HCT116 (cell line): Measurements from ENCODE around the gene TNKS2. TPM values are rescaled to one million over a fixed set of nuclear protein-coding genes. Genes with fewer than 3 reads are reported as not detected.

ENCODE experiments used
- ATAC-seq: fragments of 200-7000 bp; cut with Tn5 transposase; 2 replicates; pipeline ENCODE4 v1.9.1; 2020; ENCODE audit warnings: mild to moderate bottlenecking, moderate library complexity
- BruUV-seq: library from RNA; stranded (reverse); fragments of 400-500 nt; replicated peaks from 2 replicates; lab custom pipeline; 2021; lab: Mats Ljungman, UMichigan
- CTCF ChIA-PET: fragments of 300-600 bp; sonication (Branson Sonifier 250); formaldehyde crosslinking; loops from one replicate; lab custom pipeline; 2021; ENCODE audit warnings: antibody characterized with exemption; lab: Charles Lee
- POLR2A ChIA-PET: fragments of 300-600, 350-600 bp; sonication (Branson Sonifier 250); formaldehyde crosslinking; loops from one replicate; lab custom pipeline; 2021; ENCODE audit warnings: antibody characterized with exemption; lab: Charles Lee
- RAD21 ChIA-PET, 2 experiments: fragments of 300-600 bp; sonication (Branson Sonifier 250); formaldehyde crosslinking; loops; one replicate each; lab custom pipeline; 2023; ENCODE audit warnings: low total read pairs in 2 of 2; ENCODE audit not compliant: uncharacterized antibody in 2 of 2, unreplicated experiment in 2 of 2, low non-redundant PET in 1 of 2; lab: Charles Lee
- DNase-seq: peaks from one replicate; pipeline ENCODE4 v3.0.0-alpha.2; 2010; ENCODE audit warnings: low read depth, low spot score
- H2AFZ ChIP-seq: fragments of 200-600 bp; shearing (Covaris generic), sonication (generic); 2 replicates; pipeline ENCODE4 v1.6.1; 2017; ENCODE audit warnings: low read depth, mixed run types, mixed read lengths, antibody characterized with exemption, low read length; ENCODE audit not compliant: poor library complexity, severe bottlenecking
- H3K27ac ChIP-seq: 2 replicates; pipeline ENCODE4 v1.5.1; 2012; ENCODE audit warnings: low read depth, low read length
- H3K27me3 ChIP-seq: fragments of 200-600 bp; sonication (generic); 2 replicates; pipeline ENCODE4 v1.6.1; 2016; ENCODE audit warnings: mixed run types, low read length, mixed read lengths; ENCODE audit not compliant: insufficient read depth
- H3K36me3 ChIP-seq, 2 experiments: fragments of 200-500 bp in 1 of 2; fragments of 200-600 bp in 1 of 2; sonication (Bioruptor generic) in 1 of 2; sonication (generic) in 1 of 2; 2 replicates each; pipeline versions ENCODE4 v1.5.1 to v1.6.1; 2014 to 2016; ENCODE audit warnings: low read length in 2 of 2, inconsistent platforms in 1 of 2, mixed read lengths in 1 of 2, mixed run types in 1 of 2; ENCODE audit not compliant: insufficient read depth in 2 of 2, control insufficient read depth in 1 of 2
- H3K4me1 ChIP-seq, 2 experiments: fragments of 200-600 bp in 1 of 2; sonication (generic) in 1 of 2; 2 replicates each; pipeline versions ENCODE4 v1.5.1 to v1.6.1; 2012 to 2017; ENCODE audit warnings: low read length in 2 of 2, inconsistent platforms in 1 of 2, mild to moderate bottlenecking in 1 of 2, mixed read lengths in 1 of 2, mixed run types in 1 of 2, moderate library complexity in 1 of 2; ENCODE audit not compliant: insufficient read depth in 2 of 2, control insufficient read depth in 1 of 2
- H3K4me2 ChIP-seq: fragments of 200-600 bp; sonication (generic); 2 replicates; pipeline ENCODE4 v1.6.1; 2017; ENCODE audit warnings: mixed run types, low read length, mixed read lengths
- H3K4me3 ChIP-seq, 2 experiments: fragments of 200-600 bp in 1 of 2; sonication (generic) in 1 of 2; replicated peaks in 1 of 2; 2 replicates each; pipeline ENCODE4 v1.5.1; 2011 to 2016; ENCODE audit warnings: low read length in 2 of 2, control low read depth in 1 of 2, low read depth in 1 of 2, mild to moderate bottlenecking in 1 of 2, mixed read lengths in 1 of 2, mixed run types in 1 of 2
- H3K79me2 ChIP-seq: fragments of 200-600 bp; sonication (generic); 2 replicates; pipeline ENCODE4 v1.6.1; 2017; ENCODE audit warnings: mild to moderate bottlenecking, mixed run types, low read length, moderate library complexity, mixed read lengths; ENCODE audit not compliant: insufficient read depth
- H3K9ac ChIP-seq: fragments of 200-600 bp; sonication (generic); 2 replicates; pipeline ENCODE4 v1.6.1; 2016; ENCODE audit warnings: low read length, mixed read lengths
- H3K9me2 ChIP-seq: fragments of 200-600 bp; sonication (generic), shearing (Covaris generic); 2 replicates; pipeline ENCODE4 v1.6.1; 2017; ENCODE audit warnings: mixed run types, mild to moderate bottlenecking, moderate library complexity; ENCODE audit not compliant: insufficient read depth
- H3K9me3 ChIP-seq, 2 experiments: fragments of 200-500 bp in 1 of 2; fragments of 200-600 bp in 1 of 2; sonication (Bioruptor generic) in 1 of 2; sonication (generic) in 1 of 2; 2 replicates each; pipeline ENCODE4 v1.6.1; 2014 to 2017; ENCODE audit warnings: low read length in 2 of 2, mixed read lengths in 2 of 2, inconsistent platforms in 1 of 2, low read depth in 1 of 2, mild to moderate bottlenecking in 1 of 2, mixed run types in 1 of 2, moderate library complexity in 1 of 2; ENCODE audit not compliant: control insufficient read depth in 1 of 2, insufficient read depth in 1 of 2
- H4K20me1 ChIP-seq: fragments of 200-600 bp; sonication (generic), shearing (Covaris generic); 2 replicates; pipeline ENCODE4 v1.6.1; 2017; ENCODE audit warnings: mixed run types, mild to moderate bottlenecking, moderate library complexity; ENCODE audit not compliant: insufficient read depth
- ATF3 ChIP-seq: IDR thresholded peaks from 2 replicates; pipeline ENCODE4 v1.6.1; 2012
- CEBPB ChIP-seq: IDR thresholded peaks from 2 replicates; pipeline ENCODE4 v1.6.1; 2012; ENCODE audit warnings: low read depth
- ELF1 ChIP-seq: IDR thresholded peaks from 2 replicates; pipeline ENCODE4 v1.6.1; 2012; ENCODE audit warnings: low read depth, borderline replicate concordance
- EZH2 ChIP-seq: fragments of 200-600 bp; sonication (generic); IDR thresholded peaks from 2 replicates; pipeline ENCODE4 v1.6.1; 2017; ENCODE audit warnings: antibody characterized with exemption, mixed run types
- FOSL1 ChIP-seq: IDR thresholded peaks from 2 replicates; pipeline ENCODE4 v1.6.1; 2012; ENCODE audit warnings: low read depth
- JUND ChIP-seq: IDR thresholded peaks from 2 replicates; pipeline ENCODE4 v1.6.1; 2012
- POLR2A ChIP-seq: IDR thresholded peaks from 2 replicates; pipeline ENCODE4 v1.7.0; 2011; ENCODE audit warnings: borderline replicate concordance; ENCODE audit not compliant: insufficient read depth, insufficient read length; ENCODE audit errors: extremely low read depth
- POLR2AphosphoS5 ChIP-seq: IDR thresholded peaks from 2 replicates; pipeline ENCODE4 v1.6.1; 2011; ENCODE audit warnings: mild to moderate bottlenecking, low read depth, low read length, moderate library complexity
- RAD21 ChIP-seq: IDR thresholded peaks from 2 replicates; pipeline ENCODE4 v1.6.1; 2012; ENCODE audit warnings: low read depth, mild to moderate bottlenecking
- SIN3A ChIP-seq: IDR thresholded peaks from 2 replicates; pipeline ENCODE4 v1.6.1; 2012; ENCODE audit warnings: low read depth
- SRF ChIP-seq: IDR thresholded peaks from 2 replicates; pipeline ENCODE4 v1.6.1; 2012; ENCODE audit warnings: low read depth
- TCF7L2 ChIP-seq: IDR thresholded peaks from 2 replicates; pipeline ENCODE4 v1.7.0; 2011; ENCODE audit warnings: borderline replicate concordance, inconsistent platforms; ENCODE audit not compliant: insufficient read depth, insufficient read length; ENCODE audit errors: extremely low read depth
- YY1 ChIP-seq: IDR thresholded peaks from 2 replicates; pipeline ENCODE4 v1.6.1; 2011; ENCODE audit warnings: low read length, low read depth, moderate library complexity, mild to moderate bottlenecking; ENCODE audit not compliant: insufficient replicate concordance; ENCODE audit errors: extremely low read depth
- ZBTB33 ChIP-seq: IDR thresholded peaks from 2 replicates; pipeline ENCODE4 v1.6.1; 2011; ENCODE audit warnings: mild to moderate bottlenecking, low read length, moderate library complexity; ENCODE audit not compliant: insufficient replicate concordance; ENCODE audit errors: extremely low read depth
- ZNF274 ChIP-seq: fragments of 200-500 bp; sonication (Bioruptor generic); IDR thresholded peaks from 2 replicates; pipeline ENCODE4 v1.6.1; 2014; ENCODE audit warnings: mild to moderate bottlenecking, low read depth, low read length, inconsistent platforms
- intact Hi-C: fragments of 100-400 bp; cut with micrococcal nuclease; formaldehyde crosslinking; loops from 2 replicates; pipeline ENCODE4 v1.10.0; 2022
- total RNA-seq: library from RNA; stranded (reverse); gene quantifications from one replicate; pipeline ENCODE4 v1.2.1, GENCODE V29; 2021; ENCODE audit not compliant: unreplicated experiment
- TF ChIP-seq, protein P1 (sequence below): IDR thresholded peaks from 2 replicates; pipeline ENCODE4 v1.6.1; 2012; ENCODE audit warnings: low read depth

Gene TNKS2
- total RNA-seq, 1 experiment from 2014 or later, result 20.7 TPM

GRCh38 chr10:91761721-91762120 is 36.5 kb upstream of the TNKS2 start:
- RAD21 ChIA-PET, result no interaction called here
- DNase-seq (no peak), ATAC-seq (no peak)
- H3K36me3 ChIP-seq, result no peaks in the 10 kb centered on the region
- H3K27me3 ChIP-seq, result no peaks in the 10 kb centered on the region
- H3K9me2 ChIP-seq, result no peaks in the 10 kb centered on the region
- no peak overlapping the region for H3K9ac ChIP-seq
- no peak overlapping the region for H3K27ac ChIP-seq
- intact Hi-C loops, result no loop called here
- no peaks in the 10 kb centered on the region for H3K79me2 ChIP-seq
- H3K4me3 ChIP-seq, result no peak overlapping the region
- no peaks in the 10 kb centered on the region for H3K4me1 ChIP-seq
- CTCF ChIA-PET, result no interaction called here
- no peak for TF ChIP-seq ATF3
- TF ChIP-seq POLR2A, result no peak
- no peak for TF ChIP-seq EZH2
- TF ChIP-seq ZNF274, result no peak
- no peaks in the 10 kb centered on the region for H3K9me3 ChIP-seq
- H4K20me1 ChIP-seq, result no peaks in the 10 kb centered on the region
- no peak overlapping the region for H3K4me2 ChIP-seq
- no peak overlapping the region for H2AFZ ChIP-seq
- BruUV-seq, result no TSS peak
- POLR2A ChIA-PET, result no interaction called here

GRCh38 chr10:91762878-91763277 is 35.3 kb upstream of the TNKS2 start:
- Histone ChIP-seq H3K9me3 (no peaks in the 10 kb centered on the region), H3K9me2 (no peaks in the 10 kb centered on the region), H3K36me3 (no peaks in the 10 kb centered on the region), H3K79me2 (no peaks in the 10 kb centered on the region), H4K20me1 (no peaks in the 10 kb centered on the region), H3K4me2 (no peak overlapping the region), H3K27me3 (no peaks in the 10 kb centered on the region), H3K9ac (no peak overlapping the region), H3K4me1 (no peaks in the 10 kb centered on the region), H2AFZ (no peak overlapping the region), H3K4me3 (no peak overlapping the region), H3K27ac (no peak overlapping the region)
- ChIA-PET RAD21 (no interaction called here), CTCF (no interaction called here), POLR2A (no interaction called here)
- no peak for ATAC-seq
- DNase-seq, result no peak
- intact Hi-C loops, result no loop called here
- no TSS peak for BruUV-seq
- TF ChIP-seq SIN3A, result no peak
- TF ChIP-seq POLR2AphosphoS5, result no peak
- TF ChIP-seq, protein P1, sequence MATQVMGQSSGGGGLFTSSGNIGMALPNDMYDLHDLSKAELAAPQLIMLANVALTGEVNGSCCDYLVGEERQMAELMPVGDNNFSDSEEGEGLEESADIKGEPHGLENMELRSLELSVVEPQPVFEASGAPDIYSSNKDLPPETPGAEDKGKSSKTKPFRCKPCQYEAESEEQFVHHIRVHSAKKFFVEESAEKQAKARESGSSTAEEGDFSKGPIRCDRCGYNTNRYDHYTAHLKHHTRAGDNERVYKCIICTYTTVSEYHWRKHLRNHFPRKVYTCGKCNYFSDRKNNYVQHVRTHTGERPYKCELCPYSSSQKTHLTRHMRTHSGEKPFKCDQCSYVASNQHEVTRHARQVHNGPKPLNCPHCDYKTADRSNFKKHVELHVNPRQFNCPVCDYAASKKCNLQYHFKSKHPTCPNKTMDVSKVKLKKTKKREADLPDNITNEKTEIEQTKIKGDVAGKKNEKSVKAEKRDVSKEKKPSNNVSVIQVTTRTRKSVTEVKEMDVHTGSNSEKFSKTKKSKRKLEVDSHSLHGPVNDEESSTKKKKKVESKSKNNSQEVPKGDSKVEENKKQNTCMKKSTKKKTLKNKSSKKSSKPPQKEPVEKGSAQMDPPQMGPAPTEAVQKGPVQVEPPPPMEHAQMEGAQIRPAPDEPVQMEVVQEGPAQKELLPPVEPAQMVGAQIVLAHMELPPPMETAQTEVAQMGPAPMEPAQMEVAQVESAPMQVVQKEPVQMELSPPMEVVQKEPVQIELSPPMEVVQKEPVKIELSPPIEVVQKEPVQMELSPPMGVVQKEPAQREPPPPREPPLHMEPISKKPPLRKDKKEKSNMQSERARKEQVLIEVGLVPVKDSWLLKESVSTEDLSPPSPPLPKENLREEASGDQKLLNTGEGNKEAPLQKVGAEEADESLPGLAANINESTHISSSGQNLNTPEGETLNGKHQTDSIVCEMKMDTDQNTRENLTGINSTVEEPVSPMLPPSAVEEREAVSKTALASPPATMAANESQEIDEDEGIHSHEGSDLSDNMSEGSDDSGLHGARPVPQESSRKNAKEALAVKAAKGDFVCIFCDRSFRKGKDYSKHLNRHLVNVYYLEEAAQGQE, result no peak
- TF ChIP-seq ELF1, result no peak
- no peak for TF ChIP-seq ZBTB33
- no peak for TF ChIP-seq POLR2A
- TF ChIP-seq SRF, result no peak
- TF ChIP-seq TCF7L2, result no peak
- TF ChIP-seq JUND, result no peak
- no peak for TF ChIP-seq FOSL1
- no peak for TF ChIP-seq RAD21
- no peak for TF ChIP-seq CEBPB
- no peak for TF ChIP-seq ZNF274
- TF ChIP-seq YY1, result no peak
